ENCODE results near the gene TMEM26. TPM values are rescaled to one million over a fixed set of nuclear protein-coding genes. Genes with fewer than 3 reads are reported as not detected.

Gene TMEM26
- total and polyA plus RNA-seq, 2 of the 13 experiments (the other 11 are each of a cell fraction or from before 2014, with no cell fraction given): not detected

DNA sequence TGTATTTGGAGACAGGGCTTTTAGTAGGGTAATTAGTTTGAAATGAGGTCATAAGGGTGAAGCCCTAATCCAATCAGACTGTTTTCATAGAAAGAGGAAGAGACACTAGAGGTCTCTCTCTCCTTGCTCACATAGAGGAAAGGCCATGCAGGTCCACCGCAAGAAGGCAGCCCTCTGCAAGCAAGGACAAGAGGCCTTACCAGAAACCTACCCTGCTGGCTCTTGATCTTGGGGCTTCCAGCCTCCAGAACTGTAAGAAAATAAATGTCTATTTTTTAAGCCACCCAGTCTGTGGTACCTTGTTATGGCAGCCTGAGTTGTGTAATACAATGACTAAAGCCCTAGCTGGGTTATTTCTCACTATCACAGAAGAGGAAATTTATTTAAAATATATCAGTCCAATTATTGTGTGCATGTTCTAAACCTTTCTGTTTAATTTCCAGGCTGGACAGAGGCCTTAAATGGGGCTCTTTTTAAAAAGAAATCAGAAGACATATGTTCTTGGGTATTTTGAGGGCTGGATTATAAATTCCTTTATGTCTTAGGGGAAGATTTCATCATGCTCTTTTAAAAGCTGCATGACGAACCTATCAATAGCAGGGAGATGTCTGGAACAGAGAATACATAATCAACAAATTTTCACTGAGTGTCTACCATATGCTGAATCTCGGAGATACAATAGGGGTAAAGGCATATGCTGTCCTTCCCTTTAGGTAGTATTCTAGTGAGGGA lies 12.9 kb upstream of the TMEM26 start:
- no peak for ATAC-seq
- DNase-seq (ENCODE audit: low spot score): no peak
- ChIA-PET CTCF (ENCODE audit: low intra/inter-chr PET ratio, low total read pairs) (no interaction called here), POLR2A (no interaction called here)
- Histone ChIP-seq H3K27ac (ENCODE audit: extremely low read length, insufficient read depth, low read length) (no peak overlapping the region), H3K36me3 (replicated peaks in 1 of 2; ENCODE audit: control insufficient read depth in 1 of 2, insufficient read depth in 2 of 2, low read length in 2 of 2) (no peaks in the 10 kb centered on the region), H3K4me1 (ENCODE audit: insufficient read depth, low read length) (no peaks in the 10 kb centered on the region), H3K4me3 (replicated peaks in 1 of 3; ENCODE audit: insufficient read depth in 1 of 3, low read depth in 2 of 3, low read length in 3 of 3) (no peak overlapping the region), H3K9me3 (ENCODE audit: low read length) (no peaks in the 10 kb centered on the region), H3K27me3 (ENCODE audit: control insufficient read depth in 1 of 2, insufficient read depth in 2 of 2, low read length in 2 of 2) (0 out of 5 replicates have a peak, but pooled peaks cover 0 to 1% of the 10 kb centered on the region in 2 experiments), H4K20me1 (ENCODE audit: insufficient read depth, low read length) (no peaks in the 10 kb centered on the region), H2AFZ (ENCODE audit: low read length) (no peak overlapping the region), H3K4me2 (ENCODE audit: low read depth, low read length) (no peak overlapping the region), H3K79me2 (ENCODE audit: insufficient read depth, low read length) (no peaks in the 10 kb centered on the region), H3K9ac (ENCODE audit: insufficient read depth, low read depth, low read length) (no peak overlapping the region)
- in situ Hi-C loops (cut with HindIII; ENCODE audit: extremely low pct_ligation_motif_present, low pct_unique_long_range_greater_than_20kb): no loop called here
- TF ChIP-seq STAG1 (CRISPR knock-in tag; IDR thresholded peaks at IDR 0.05) (0 out of 2 replicates have a peak, but pooled peaks have one; percentile 15), ZKSCAN5 (CRISPR knock-in tag; IDR thresholded peaks at IDR 0.05) (no peak)
- no peak for FAIRE-seq
- intact Hi-C loops (cut with micrococcal nuclease; ENCODE audit: unreplicated experiment): no loop called here
- WGBS (ENCODE audit: low lambda C conversion rate): 26% methylated on average over 3 of the region's 3 CpGs
- no TSS peak for BruUV-seq (replicated peaks)

DNA sequence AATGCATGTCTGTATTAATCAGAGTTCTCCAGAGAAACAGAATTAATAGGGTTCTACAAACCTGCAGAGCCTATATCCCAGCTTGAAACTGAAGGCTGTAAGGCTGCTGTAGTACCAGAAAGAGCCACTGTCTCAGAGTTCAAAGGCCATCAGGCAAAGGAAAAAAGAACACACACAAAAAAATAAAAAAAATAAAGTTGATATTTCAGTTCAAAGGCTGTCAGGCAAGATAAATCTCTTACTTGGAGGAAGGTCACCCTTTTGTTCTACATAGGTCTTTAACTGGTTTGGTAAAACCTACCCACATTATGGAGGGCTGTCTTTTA lies 12.0 kb upstream of the TMEM26 start:
- Histone ChIP-seq H3K4me2 (ENCODE audit: low read depth, low read length) (no peak overlapping the region), H3K36me3 (replicated peaks in 1 of 2; ENCODE audit: control insufficient read depth in 1 of 2, insufficient read depth in 2 of 2, low read length in 2 of 2) (no peaks in the 10 kb centered on the region), H4K20me1 (ENCODE audit: insufficient read depth, low read length) (no peaks in the 10 kb centered on the region), H3K9me3 (ENCODE audit: low read length) (no peaks in the 10 kb centered on the region), H3K79me2 (ENCODE audit: insufficient read depth, low read length) (no peaks in the 10 kb centered on the region), H3K9ac (ENCODE audit: insufficient read depth, low read depth, low read length) (no peak overlapping the region), H3K4me1 (ENCODE audit: insufficient read depth, low read length) (no peaks in the 10 kb centered on the region), H3K4me3 (replicated peaks in 1 of 3; ENCODE audit: insufficient read depth in 1 of 3, low read depth in 2 of 3, low read length in 3 of 3) (no peak overlapping the region), H3K27ac (ENCODE audit: extremely low read length, insufficient read depth, low read length) (no peak overlapping the region), H3K27me3 (ENCODE audit: control insufficient read depth in 1 of 2, insufficient read depth in 2 of 2, low read length in 2 of 2) (0 out of 5 replicates have a peak, but pooled peaks cover 0 to 1% of the 10 kb centered on the region in 2 experiments), H2AFZ (ENCODE audit: low read length) (no peak overlapping the region)
- ChIA-PET CTCF (ENCODE audit: low intra/inter-chr PET ratio, low total read pairs) (no interaction called here), POLR2A (no interaction called here)
- in situ Hi-C loops (cut with HindIII; ENCODE audit: extremely low pct_ligation_motif_present, low pct_unique_long_range_greater_than_20kb) (no loop called here), intact Hi-C loops (cut with micrococcal nuclease; ENCODE audit: unreplicated experiment) (no loop called here)
- FAIRE-seq: no peak
- no peak for TF ChIP-seq ATF1 (CRISPR knock-in tag; IDR thresholded peaks at IDR 0.05)
- TF ChIP-seq ZFP90 (CRISPR knock-in tag; IDR thresholded peaks at IDR 0.05; ENCODE audit: borderline replicate concordance): no peak
- no peak for ATAC-seq
- DNase-seq (ENCODE audit: low spot score): no peak
- no TSS peak for BruUV-seq (replicated peaks)
